ENCODE data around the gene AFF1.

The AFF1 gene

GRCh38 chr4:87121341-87122065 is 186.7 kb downstream of the AFF1 start:
- TF ChIP-seq FOXP2 (optimal IDR thresholded peaks at IDR 0.05; ENCODE audit: borderline replicate concordance, extremely low read depth, extremely low read length, insufficient read depth) (no peak), TAF1 (IDR thresholded peaks at IDR 0.05; ENCODE audit: borderline replicate concordance, insufficient read depth, low read length) (no peak), SIN3A (IDR thresholded peaks at IDR 0.05; ENCODE audit: borderline replicate concordance, insufficient read depth, low read length) (no peak), POLR2AphosphoS5 (IDR thresholded peaks at IDR 0.05; ENCODE audit: low read depth, low read length) (no peak)
- TF ChIP-seq, protein P1, sequence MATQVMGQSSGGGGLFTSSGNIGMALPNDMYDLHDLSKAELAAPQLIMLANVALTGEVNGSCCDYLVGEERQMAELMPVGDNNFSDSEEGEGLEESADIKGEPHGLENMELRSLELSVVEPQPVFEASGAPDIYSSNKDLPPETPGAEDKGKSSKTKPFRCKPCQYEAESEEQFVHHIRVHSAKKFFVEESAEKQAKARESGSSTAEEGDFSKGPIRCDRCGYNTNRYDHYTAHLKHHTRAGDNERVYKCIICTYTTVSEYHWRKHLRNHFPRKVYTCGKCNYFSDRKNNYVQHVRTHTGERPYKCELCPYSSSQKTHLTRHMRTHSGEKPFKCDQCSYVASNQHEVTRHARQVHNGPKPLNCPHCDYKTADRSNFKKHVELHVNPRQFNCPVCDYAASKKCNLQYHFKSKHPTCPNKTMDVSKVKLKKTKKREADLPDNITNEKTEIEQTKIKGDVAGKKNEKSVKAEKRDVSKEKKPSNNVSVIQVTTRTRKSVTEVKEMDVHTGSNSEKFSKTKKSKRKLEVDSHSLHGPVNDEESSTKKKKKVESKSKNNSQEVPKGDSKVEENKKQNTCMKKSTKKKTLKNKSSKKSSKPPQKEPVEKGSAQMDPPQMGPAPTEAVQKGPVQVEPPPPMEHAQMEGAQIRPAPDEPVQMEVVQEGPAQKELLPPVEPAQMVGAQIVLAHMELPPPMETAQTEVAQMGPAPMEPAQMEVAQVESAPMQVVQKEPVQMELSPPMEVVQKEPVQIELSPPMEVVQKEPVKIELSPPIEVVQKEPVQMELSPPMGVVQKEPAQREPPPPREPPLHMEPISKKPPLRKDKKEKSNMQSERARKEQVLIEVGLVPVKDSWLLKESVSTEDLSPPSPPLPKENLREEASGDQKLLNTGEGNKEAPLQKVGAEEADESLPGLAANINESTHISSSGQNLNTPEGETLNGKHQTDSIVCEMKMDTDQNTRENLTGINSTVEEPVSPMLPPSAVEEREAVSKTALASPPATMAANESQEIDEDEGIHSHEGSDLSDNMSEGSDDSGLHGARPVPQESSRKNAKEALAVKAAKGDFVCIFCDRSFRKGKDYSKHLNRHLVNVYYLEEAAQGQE (IDR thresholded peaks at IDR 0.05; ENCODE audit: insufficient read depth in 1 of 2, low read depth in 2 of 2, low read length in 2 of 2): no peak

DNA sequence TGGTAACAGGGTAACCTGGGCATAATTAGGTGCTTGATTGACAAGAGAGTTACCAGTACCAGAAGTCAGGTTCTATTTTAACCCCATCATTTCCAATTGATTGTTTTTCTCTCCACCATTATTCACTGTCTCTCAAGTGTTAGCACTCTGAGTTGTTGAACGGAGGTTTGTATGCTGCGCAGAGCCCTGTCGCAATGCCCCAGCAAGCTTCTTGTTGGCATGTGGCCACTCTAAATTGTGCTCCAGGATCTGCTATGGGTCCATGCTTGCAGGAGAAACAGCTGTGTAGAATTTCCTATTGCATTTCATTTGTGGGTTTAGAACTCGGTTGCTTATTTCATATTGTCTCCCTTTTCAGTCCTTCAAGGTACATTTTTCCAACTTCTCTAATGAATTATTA is 187.4 kb downstream of the AFF1 start:
- TF ChIP-seq, protein P1 (IDR thresholded peaks at IDR 0.05; ENCODE audit: insufficient read depth in 1 of 2, low read depth in 2 of 2, low read length in 2 of 2): no peak
- TF ChIP-seq FOXP2 (optimal IDR thresholded peaks at IDR 0.05; ENCODE audit: borderline replicate concordance, extremely low read depth, extremely low read length, insufficient read depth) (no peak), SIN3A (IDR thresholded peaks at IDR 0.05; ENCODE audit: borderline replicate concordance, insufficient read depth, low read length) (no peak), TAF1 (IDR thresholded peaks at IDR 0.05; ENCODE audit: borderline replicate concordance, insufficient read depth, low read length) (no peak), POLR2AphosphoS5 (IDR thresholded peaks at IDR 0.05; ENCODE audit: low read depth, low read length) (no peak)

- no peak for TF ChIP-seq POLR2AphosphoS5 (IDR thresholded peaks at IDR 0.05; ENCODE audit: low read depth, low read length)
- TF ChIP-seq, protein P1 (IDR thresholded peaks at IDR 0.05; ENCODE audit: insufficient read depth in 1 of 2, low read depth in 2 of 2, low read length in 2 of 2): no peak
- TF ChIP-seq FOXP2 (optimal IDR thresholded peaks at IDR 0.05; ENCODE audit: borderline replicate concordance, extremely low read depth, extremely low read length, insufficient read depth): no peak
- no peak for TF ChIP-seq TAF1 (IDR thresholded peaks at IDR 0.05; ENCODE audit: borderline replicate concordance, insufficient read depth, low read length)
- TF ChIP-seq SIN3A (IDR thresholded peaks at IDR 0.05; ENCODE audit: borderline replicate concordance, insufficient read depth, low read length): no peak
Measured at GRCh38 chr4:87126056-87126455, 191.2 kb downstream of the AFF1 start.

DNA sequence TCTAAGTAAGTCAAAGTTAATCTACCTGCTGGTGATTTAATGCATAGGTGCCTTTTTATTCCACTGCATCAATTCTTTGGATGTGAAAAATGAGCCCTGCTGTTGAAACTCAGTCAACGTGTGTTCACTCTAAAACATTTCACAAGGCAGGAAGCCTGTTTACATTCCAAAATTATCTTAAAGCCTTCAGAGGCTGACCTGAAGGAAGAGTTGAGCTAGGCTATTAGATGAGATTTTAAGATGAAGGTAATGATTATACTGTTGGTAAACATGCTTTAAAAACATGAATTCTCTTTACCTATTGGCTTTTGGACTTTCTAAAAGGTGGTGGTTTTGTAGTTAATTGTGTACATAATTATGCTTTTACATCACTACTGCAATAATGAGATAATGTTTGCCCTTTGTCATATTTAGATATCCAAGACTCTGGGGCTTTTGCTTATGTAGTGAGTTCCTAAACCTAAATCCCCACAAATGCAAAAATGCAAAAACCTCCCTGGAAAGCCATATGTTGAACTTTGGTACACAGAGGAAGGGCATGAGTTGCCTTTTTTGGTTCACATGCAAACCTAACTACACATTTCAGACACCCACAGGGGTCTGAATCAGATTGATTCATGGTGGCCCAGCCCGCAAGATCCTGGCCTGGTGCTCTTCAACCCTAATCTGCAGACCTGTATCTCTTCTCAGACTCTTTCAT is 193.3 kb downstream of the AFF1 start:
- TF ChIP-seq FOXP2 (optimal IDR thresholded peaks at IDR 0.05; ENCODE audit: borderline replicate concordance, extremely low read depth, extremely low read length, insufficient read depth) (no peak), SIN3A (IDR thresholded peaks at IDR 0.05; ENCODE audit: borderline replicate concordance, insufficient read depth, low read length) (no peak), POLR2AphosphoS5 (IDR thresholded peaks at IDR 0.05; ENCODE audit: low read depth, low read length) (no peak), TAF1 (IDR thresholded peaks at IDR 0.05; ENCODE audit: borderline replicate concordance, insufficient read depth, low read length) (no peak)
- TF ChIP-seq, protein P1 (IDR thresholded peaks at IDR 0.05; ENCODE audit: insufficient read depth in 1 of 2, low read depth in 2 of 2, low read length in 2 of 2): no peak

Measured in PFSK-1 (cell line).